Heart right ventricle (tissue), 16 donors: ENCODE data around the gene FAM32A. TPM values are rescaled to one million over a fixed set of nuclear protein-coding genes. Genes with fewer than 3 reads are reported as not detected.

Source experiments
- ATAC-seq, 8 donors: fragments of 200-7000 bp; cut with Tn5 transposase; one replicate each; pipeline ENCODE4 v1.9.1; 2020; ENCODE audit warnings: mild to moderate bottlenecking in 8 of 8, moderate library complexity in 8 of 8, moderate number of reproducible peaks in 1 of 8
- DNase-seq, 2 donors: peaks; one replicate each; pipeline ENCODE4 v3.0.0-alpha.2; 2020
- H3K27ac ChIP-seq, 10 donors: fragments of 200-600 bp; sonication (generic) in 2 of 10; one replicate each; pipeline versions ENCODE4 v1.5.0 to v1.8.0; 2020 to 2022; ENCODE audit warnings: mild to moderate bottlenecking in 3 of 10
- H3K27me3 ChIP-seq, 7 donors: fragments of 200-600 bp; one replicate each; pipeline ENCODE4 v1.8.0; 2021 to 2022; ENCODE audit warnings: mild to moderate bottlenecking in 2 of 7
- H3K36me3 ChIP-seq, 9 donors: fragments of 200-600 bp; sonication (generic) in 1 of 9; one replicate each; pipeline versions ENCODE4 v1.5.0 to v1.8.0; 2020 to 2022; ENCODE audit warnings: mild to moderate bottlenecking in 2 of 9
- H3K4me1 ChIP-seq, 9 donors: fragments of 200-600 bp; sonication (generic) in 1 of 9; one replicate each; pipeline versions ENCODE4 v1.5.0 to v1.8.0; 2020 to 2022; ENCODE audit warnings: mild to moderate bottlenecking in 4 of 9
- H3K4me3 ChIP-seq, 10 donors: fragments of 200-600 bp; sonication (generic) in 2 of 10; one replicate each; pipeline versions ENCODE4 v1.5.0 to v1.8.0; 2020 to 2022; ENCODE audit warnings: mild to moderate bottlenecking in 7 of 10, moderate library complexity in 2 of 10
- H3K9me3 ChIP-seq, 11 donors: fragments of 200-600 bp in 10 of 11; sonication (generic) in 2 of 11; one replicate each; pipeline versions ENCODE4 v1.5.0 to v1.8.0; 2013 to 2022; ENCODE audit warnings: mild to moderate bottlenecking in 2 of 11, control low read depth in 1 of 11, moderate library complexity in 1 of 11
- WGBS, 2 donors: extraction: QIAGEN DNeasy Blood & Tissue Kit; methylation state at CpG; one replicate each; pipeline ENCODE4 v1.1.7; 2013; ENCODE audit warnings: inconsistent platforms in 1 of 2; 5-methylcytosine and 5-hydroxymethylcytosine counted together
- intact Hi-C, 10 donors: fragments of 100-400 bp; cut with DNase I; formaldehyde crosslinking; loops; one replicate each; pipeline versions ENCODE4 v1.11.1 to v1.14.2; 2022
- polyA plus RNA-seq, 2 donors: library from polyadenylated mRNA; stranded (reverse); fragments of 200-250 nt; gene quantifications; one replicate each; pipeline ENCODE4 v1.2.3, GENCODE V29; 2013
- total RNA-seq, 10 donors: library from RNA; stranded (reverse); fragmentation: NEBNext Ultra II Directional in 3 of 10; extraction: Animal tissue kit (Norgen Biotek cat#: 25700) in 3 of 10; gene quantifications; one replicate each; pipeline versions ENCODE4 v1.2.1 to v1.2.4, GENCODE V29; 2021 to 2023
- TF ChIP-seq, protein P1 (sequence below), 9 donors: fragments of 200-600 bp; sonication (generic) in 2 of 9; IDR thresholded peaks; one replicate each; pipeline versions ENCODE4 v1.5.0 to v1.8.0; 2021 to 2022; ENCODE audit warnings: antibody characterized with exemption in 9 of 9, mild to moderate bottlenecking in 5 of 9, moderate library complexity in 1 of 9
- donor health status: Arrhythmogenic right ventricular cardiomyopathy.
- donor health status: ischemic (EF 13 %, LVEDD 7.1; RV severe dilation, severe dysfunction).
- donor health status: healthy with polysubstance abuse.
- donor health status: DM: no; HTN: yes; CAD: no.
- donor health status: DM: no; HTN: no; CAD: no.
- donor health status: ischemic (EF 25% LVEDD 6.9; RV normal size, moderate dysfunction).
- donor health status: ischemic (EF 25% LVEDD 5.7; RV mildly dilated, moderate dysfunction).
- donor health status: healthy.
- donor health status: DM: yes; HTN: yes; CAD: no.
- donor health status: Ischemic cardiomyopathy.
- donor health status: ischemic (EF 35%, LVEDD 5.7; RV mildly dilated, moderate dysfunction).
- donor health status: nonischemic (EF 11% LVEDD 7.7; RV severe dilation, severe dysfunction).
- donor health status: DM: yes; HTN: yes; CAD: no.
- donor health status: PGD.
- donor health status: ischemic (EF 29% LVEDD 5.4; RV normal size, mild dysfunction).
- donor health status: nonischemic (EF 23%, LVEDD 6.1; RV moderate dilation, normal function).

Gene FAM32A
- total and polyA plus RNA-seq, 12 donors, result 27.0 to 75.0 (median 34.3) TPM

DNA sequence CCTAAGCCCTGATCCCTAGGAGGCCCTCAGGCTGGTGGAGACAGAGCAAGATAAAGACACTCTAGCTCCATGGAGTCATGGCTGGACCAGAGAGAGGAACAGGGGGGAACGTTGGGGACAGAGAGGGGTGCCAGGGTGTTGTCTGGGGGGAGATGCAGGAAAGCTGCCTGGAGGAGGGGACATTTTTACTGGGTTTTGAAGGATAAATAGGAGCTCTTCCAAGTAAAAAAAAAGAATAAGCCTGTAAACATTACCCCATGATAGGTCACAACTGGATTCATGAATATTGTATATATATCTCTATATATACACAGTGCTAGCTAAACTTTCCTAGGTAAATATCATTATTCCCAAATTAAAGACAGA lies 41.0 kb upstream of the FAM32A start:
- Histone ChIP-seq H3K36me3 (no peaks in the 10 kb centered on the region), H3K27ac (peak overlapping the region in 2 of 10 donors; percentile 40 to 86), H3K4me1 (peaks cover 0 to 73% (median 0%) of the 10 kb centered on the region in 9 donors), H3K4me3 (peak overlapping the region in 2 of 10 donors; percentile 15 to 49), H3K9me3 (no peaks in the 10 kb centered on the region), H3K27me3 (peaks cover 0 to 19% (median 11%) of the 10 kb centered on the region in 7 donors)
- intact Hi-C loops, result no loop called here
- DNase-seq, result no peak
- no peak for ATAC-seq
- TF ChIP-seq, protein P1, sequence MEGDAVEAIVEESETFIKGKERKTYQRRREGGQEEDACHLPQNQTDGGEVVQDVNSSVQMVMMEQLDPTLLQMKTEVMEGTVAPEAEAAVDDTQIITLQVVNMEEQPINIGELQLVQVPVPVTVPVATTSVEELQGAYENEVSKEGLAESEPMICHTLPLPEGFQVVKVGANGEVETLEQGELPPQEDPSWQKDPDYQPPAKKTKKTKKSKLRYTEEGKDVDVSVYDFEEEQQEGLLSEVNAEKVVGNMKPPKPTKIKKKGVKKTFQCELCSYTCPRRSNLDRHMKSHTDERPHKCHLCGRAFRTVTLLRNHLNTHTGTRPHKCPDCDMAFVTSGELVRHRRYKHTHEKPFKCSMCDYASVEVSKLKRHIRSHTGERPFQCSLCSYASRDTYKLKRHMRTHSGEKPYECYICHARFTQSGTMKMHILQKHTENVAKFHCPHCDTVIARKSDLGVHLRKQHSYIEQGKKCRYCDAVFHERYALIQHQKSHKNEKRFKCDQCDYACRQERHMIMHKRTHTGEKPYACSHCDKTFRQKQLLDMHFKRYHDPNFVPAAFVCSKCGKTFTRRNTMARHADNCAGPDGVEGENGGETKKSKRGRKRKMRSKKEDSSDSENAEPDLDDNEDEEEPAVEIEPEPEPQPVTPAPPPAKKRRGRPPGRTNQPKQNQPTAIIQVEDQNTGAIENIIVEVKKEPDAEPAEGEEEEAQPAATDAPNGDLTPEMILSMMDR (IDR thresholded peaks at IDR 0.05), result no peak
- 73 to 82% methylated on average over 1 of the region's 1 CpG for WGBS, 2 donors

DNA sequence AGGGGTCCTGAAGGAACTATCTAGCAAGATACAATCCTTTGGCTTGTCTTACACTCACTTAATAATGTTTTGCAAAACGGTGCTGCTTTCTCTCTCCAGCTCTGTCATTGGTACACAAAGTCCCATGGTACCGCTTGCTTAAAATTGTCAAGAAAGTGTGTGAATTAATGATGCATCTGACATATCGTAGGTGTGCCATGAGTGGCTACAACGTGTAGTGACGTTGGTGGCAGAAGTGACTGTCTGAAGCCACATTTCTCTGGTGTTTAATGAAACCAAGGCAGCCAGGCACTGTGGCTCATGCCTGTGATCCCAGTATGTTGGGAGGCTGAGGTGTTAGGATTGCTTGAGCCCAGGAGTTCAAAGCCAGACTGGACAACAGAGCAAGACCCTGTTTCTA lies 39.1 kb upstream of the FAM32A start:
- intact Hi-C loops, result no loop called here

DNA sequence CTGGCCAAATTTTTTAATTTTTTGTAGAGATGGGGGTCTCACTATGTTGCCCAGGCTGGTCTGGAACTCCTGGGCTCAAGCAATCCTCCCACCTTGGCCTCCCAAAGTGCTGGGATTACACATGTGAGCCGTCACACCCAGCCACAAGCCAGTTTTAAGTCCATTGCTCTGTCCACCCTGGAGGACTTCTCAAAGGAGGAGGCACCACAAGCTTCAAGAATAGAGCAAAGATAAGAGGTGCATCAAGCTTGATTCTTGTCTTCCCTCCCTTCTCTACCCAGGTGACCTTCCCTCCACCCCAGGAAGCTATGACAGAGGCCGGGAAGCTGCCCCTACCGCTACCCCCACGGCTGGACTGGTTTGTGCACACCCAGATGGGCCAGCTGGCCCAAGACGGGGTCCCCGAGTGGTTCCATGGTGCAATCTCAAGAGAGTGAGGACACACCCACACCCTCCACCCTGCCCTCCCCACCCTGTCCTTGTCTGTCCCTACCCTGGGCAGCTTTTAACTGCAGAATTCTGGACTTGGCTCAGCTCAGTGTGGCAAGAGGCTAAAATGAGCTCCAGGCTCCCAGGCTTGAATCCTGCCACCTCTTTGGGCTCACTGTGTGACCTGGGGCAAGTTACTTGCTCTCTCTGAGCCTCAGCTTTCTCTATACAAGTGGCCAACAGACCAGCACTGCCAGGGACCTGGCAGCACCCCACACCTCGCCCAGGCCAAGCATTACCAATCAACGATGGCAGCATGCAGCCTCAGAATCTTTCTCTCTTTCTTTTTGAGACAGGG lies 36.6 kb upstream of the FAM32A start:
- peaks cover 0 to 6% (median 0%) of the 10 kb centered on the region in 9 donors for H3K36me3 ChIP-seq

More for the DNA sequence above, 39.1 kb upstream of the FAM32A start:
- TF ChIP-seq, protein P1 (IDR thresholded peaks at IDR 0.05), result no peak
- 72 to 82% methylated on average over 5 of the region's 5 CpGs for WGBS, 2 donors
- peak overlapping the region in 1 of 10 donors; percentile 29 for H3K27ac ChIP-seq
- H3K4me1 ChIP-seq, result peaks cover 0 to 76% (median 0%) of the 10 kb centered on the region in 9 donors
- peak overlapping the region in 1 of 10 donors; percentile 49 for H3K4me3 ChIP-seq
- ATAC-seq, result no peak
- H3K9me3 ChIP-seq, result no peaks in the 10 kb centered on the region
- H3K36me3 ChIP-seq, result no peaks in the 10 kb centered on the region
- peaks cover 0 to 19% (median 11%) of the 10 kb centered on the region in 7 donors for H3K27me3 ChIP-seq
- no peak for DNase-seq

DNA sequence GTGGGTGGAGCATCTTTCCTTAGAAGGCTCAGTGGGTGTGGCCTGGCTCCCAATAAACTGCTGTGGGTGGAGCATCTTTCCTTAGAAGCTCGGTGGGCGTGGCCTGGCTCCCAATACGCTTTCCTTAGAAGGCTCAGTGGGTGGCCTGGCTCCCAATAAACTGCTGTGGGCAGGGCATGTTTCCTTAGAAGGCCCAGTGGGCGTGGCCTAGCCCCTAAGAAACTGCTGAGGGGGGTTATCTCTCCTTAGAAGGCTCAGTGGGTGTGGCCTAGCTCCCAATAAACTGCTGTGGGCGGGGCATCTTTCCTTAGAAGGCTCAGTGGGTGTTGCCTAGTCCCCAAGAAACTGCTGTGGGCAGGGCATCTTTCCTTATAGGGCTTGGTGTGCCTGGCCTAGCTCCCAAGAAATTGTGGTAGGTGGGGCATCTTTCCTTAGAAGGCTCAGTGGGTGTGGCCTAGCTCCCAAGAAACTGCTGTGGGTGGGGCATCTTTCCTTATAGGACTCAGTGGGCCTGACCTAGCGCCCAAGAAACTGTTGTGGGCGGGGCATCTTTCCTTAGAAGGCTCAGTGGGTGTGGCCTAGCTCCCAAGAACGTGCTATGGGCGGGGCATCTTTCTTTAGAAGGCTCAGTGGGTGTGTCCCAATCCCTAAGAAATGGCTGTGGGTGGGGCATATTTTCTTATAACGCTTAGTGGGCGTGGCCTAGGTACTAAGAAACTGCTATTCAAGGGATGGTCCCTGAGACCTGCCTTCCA lies 31.5 kb upstream of the FAM32A start:
- H3K27me3 ChIP-seq, result no peaks in the 10 kb centered on the region
- H3K4me1 ChIP-seq, result peaks cover 0 to 31% (median 0%) of the 10 kb centered on the region in 9 donors
- intact Hi-C loops, result no loop called here
- TF ChIP-seq, protein P1 (IDR thresholded peaks at IDR 0.05), result no peak
- WGBS, 2 donors, result 83% methylated on average over 11 of the region's 11 CpGs
- DNase-seq (no peak), ATAC-seq (no peak)
- peaks cover 0 to 10% (median 0%) of the 10 kb centered on the region in 9 donors for H3K36me3 ChIP-seq
- H3K9me3 ChIP-seq, result no peaks in the 10 kb centered on the region
- no peak overlapping the region for H3K4me3 ChIP-seq
- H3K27ac ChIP-seq, result no peak overlapping the region

More for the DNA sequence above, 36.6 kb upstream of the FAM32A start:
- TF ChIP-seq, protein P1 (IDR thresholded peaks at IDR 0.05), result no peak
- H3K27me3 ChIP-seq, result peaks cover 0 to 16% (median 7%) of the 10 kb centered on the region in 7 donors
- intact Hi-C loops, result no loop called here
- H3K9me3 ChIP-seq, result no peaks in the 10 kb centered on the region
- no peak overlapping the region for H3K4me3 ChIP-seq
- 68 to 69% methylated on average over 8 of the region's 8 CpGs for WGBS, 2 donors
- H3K27ac ChIP-seq, result peak overlapping the region in 1 of 10 donors; percentile 86
- DNase-seq (no peak), ATAC-seq (no peak)
- peaks cover 0 to 55% (median 0%) of the 10 kb centered on the region in 9 donors for H3K4me1 ChIP-seq
